GM18499 (cell line): ENCODE measurements around the gene ECPAS.
"Not testable (repeated sequence)": the region's sequence is repeated elsewhere in the genome, so short reads cannot be mapped to it uniquely, and the experiment has no call there.

Experiments
- ATAC-seq: cut with Tn5 transposase; IDR thresholded peaks from one replicate; pipeline ENCODE4 v1.9.1; 2021; ENCODE audit warnings: moderate number of reproducible peaks; ENCODE audit not compliant: insufficient read depth, unreplicated experiment

The ECPAS gene

DNA sequence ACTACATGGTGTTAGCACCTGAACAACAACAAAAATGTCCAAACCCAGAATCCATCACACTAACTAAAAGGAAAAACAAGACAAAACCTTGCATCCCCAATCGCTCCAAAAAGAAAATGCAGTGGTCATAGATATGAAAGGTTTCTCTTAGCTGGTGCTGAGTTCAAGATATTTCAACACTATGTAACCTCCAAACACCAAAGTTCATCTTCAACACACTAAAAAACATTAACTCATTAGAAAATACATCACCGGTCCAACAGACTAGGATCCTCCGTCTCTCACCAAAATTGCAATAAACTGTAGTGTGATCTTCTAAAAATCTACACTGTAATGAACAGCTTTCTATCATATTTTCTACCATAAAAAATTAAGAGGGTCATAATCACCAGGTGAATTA, 60.8 kb downstream of the ECPAS start:
- ATAC-seq = no peak

GRCh38 chr9:111414406-111414805, 69.8 kb downstream of the ECPAS start:
- no peak for ATAC-seq

GRCh38 chr9:111413996-111414395, 70.2 kb downstream of the ECPAS start:
- ATAC-seq = no peak

DNA sequence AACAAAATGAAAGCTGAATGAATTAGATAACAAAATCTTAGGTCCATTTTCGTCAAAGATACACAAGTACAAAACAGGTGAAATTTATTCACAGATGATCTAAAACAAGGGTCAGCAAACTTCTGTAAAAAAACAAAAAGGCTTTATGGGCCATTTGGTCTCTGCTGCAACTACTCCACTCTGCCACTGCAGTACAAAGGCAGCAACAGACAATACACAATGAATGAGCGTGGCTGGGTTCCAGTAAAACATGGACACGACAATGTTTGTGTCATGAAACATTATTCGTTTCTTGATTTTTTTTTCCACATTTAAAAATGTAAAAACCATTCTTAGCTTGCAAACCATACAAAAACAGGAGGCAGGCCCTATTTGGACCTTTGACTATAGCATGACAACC, 71.9 kb downstream of the ECPAS start:
- ATAC-seq = no peak

GRCh38 chr9:111411266-111411665, 72.9 kb downstream of the ECPAS start:
- no peak for ATAC-seq

GRCh38 chr9:111407813-111408212, 76.4 kb downstream of the ECPAS start:
- no peak for ATAC-seq

GRCh38 chr9:111405701-111406100, 78.5 kb downstream of the ECPAS start:
- no peak for ATAC-seq

DNA sequence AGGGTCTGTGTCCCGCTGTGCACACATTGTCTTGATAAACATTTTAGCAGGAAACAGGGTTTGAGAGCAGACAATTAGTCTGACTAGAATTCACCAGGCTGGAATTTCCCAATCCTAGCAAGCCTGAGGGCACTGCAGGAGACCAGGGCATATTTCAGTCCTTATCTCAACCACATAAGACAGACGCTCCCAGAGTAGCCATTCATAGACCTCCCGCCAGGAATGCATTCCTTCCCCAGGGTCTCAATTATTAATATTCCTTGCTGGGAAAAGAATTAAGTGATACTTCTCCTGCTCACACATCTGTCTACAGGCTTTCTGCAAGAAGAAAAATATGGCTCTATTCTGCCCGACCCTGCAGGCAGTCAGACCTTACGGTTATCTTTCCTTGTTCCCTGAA, 82.7 kb downstream of the ECPAS start:
- ATAC-seq = not testable (repeated sequence)

- ATAC-seq = no peak
Observed at GRCh38 chr9:111400564-111400898, 83.7 kb downstream of the ECPAS start.

- no peak for ATAC-seq
Observed at GRCh38 chr9:111399772-111400563, 84.2 kb downstream of the ECPAS start.

- ATAC-seq = no peak
Observed at GRCh38 chr9:111399211-111399739, 84.9 kb downstream of the ECPAS start.

GRCh38 chr9:111393971-111394370, 90.2 kb downstream of the ECPAS start:
- ATAC-seq = no peak

- ATAC-seq = no peak
Observed at GRCh38 chr9:111389406-111389805, 94.8 kb downstream of the ECPAS start.

DNA sequence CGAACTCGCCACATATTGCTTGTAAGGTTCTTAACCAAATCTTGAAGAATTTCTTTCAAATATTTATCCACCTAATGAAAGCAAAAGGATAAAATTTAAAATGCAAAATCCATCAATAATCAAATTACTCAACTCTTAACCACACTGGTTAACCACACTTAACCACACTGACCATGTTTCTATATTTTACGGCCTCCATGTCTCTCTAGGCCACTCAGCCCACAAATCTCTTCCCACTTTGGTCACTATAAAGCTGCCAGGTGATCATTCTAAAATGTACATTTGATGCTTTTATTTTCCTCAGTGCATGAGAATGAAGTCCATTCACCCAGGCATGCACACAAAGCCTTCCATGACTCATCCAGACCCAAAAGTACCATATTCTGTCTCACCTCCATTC, 97.8 kb downstream of the ECPAS start:
- no peak for ATAC-seq

- ATAC-seq = no peak
Observed at GRCh38 chr9:111381006-111381405, 103.2 kb downstream of the ECPAS start.

GRCh38 chr9:111375817-111376564, 108.2 kb downstream of the ECPAS start:
- ATAC-seq = no peak

- ATAC-seq = no peak
Observed at GRCh38 chr9:111375062-111375461, 109.1 kb downstream of the ECPAS start.

DNA sequence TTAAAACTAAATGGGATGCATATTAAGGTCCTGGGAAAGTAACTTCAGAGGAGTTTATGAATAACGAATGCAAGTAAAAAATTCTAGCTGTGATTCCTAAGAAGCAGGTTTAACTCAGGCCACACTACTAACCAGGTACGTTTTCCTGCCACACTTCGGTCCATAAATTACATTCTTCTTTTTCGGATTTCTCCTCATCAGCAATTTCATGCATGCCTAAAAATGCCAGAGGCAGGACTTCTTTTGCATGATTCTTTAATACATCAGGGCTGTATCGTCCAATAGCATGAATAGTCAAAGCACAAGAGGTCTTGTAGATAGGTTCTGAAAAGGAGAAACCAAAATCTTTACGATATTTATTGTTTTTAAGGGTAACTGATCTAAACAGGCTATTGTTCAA, 111.9 kb downstream of the ECPAS start:
- ATAC-seq = no peak

- no peak for ATAC-seq
Observed at GRCh38 chr9:111366978-111367377, 117.2 kb downstream of the ECPAS start.

GRCh38 chr9:111362526-111362925, 121.7 kb downstream of the ECPAS start:
- ATAC-seq = no peak

DNA sequence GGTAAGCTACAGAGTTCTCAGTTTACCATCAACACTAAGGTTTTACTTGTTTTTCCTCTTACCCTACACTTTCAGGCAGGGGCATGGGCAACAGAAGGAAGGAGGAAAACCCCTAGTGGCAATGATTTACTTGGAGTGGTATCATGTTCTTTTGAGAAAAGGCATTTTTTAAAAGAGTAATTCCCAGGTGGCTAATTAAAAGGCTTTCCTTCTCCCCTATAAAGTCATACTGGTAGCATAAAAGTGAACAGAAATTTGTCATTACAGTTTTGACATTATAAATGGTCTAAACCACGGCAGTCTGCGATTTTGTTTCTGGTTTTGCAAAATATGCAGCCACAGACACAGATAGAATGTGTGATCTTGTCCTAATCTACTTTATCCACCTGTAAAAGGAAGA, 123.3 kb downstream of the ECPAS start:
- ATAC-seq = no peak
